Activated T-helper 9 cell treated with anti-CD3 and anti-CD28 coated beads, Interleukin-2, amount 50 U/mL, for 16 hours (primary cell): ENCODE data around the gene TMEM273.

Experiments used
- DNase-seq: peaks from one replicate; pipeline ENCODE4 v3.0.0-alpha.2; 2020; ENCODE audit warnings: low read depth

TMEM273 gene, protein sequence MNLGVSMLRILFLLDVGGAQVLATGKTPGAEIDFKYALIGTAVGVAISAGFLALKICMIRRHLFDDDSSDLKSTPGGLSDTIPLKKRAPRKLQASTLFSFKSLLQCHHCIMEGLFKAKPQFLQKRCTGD

DNA sequence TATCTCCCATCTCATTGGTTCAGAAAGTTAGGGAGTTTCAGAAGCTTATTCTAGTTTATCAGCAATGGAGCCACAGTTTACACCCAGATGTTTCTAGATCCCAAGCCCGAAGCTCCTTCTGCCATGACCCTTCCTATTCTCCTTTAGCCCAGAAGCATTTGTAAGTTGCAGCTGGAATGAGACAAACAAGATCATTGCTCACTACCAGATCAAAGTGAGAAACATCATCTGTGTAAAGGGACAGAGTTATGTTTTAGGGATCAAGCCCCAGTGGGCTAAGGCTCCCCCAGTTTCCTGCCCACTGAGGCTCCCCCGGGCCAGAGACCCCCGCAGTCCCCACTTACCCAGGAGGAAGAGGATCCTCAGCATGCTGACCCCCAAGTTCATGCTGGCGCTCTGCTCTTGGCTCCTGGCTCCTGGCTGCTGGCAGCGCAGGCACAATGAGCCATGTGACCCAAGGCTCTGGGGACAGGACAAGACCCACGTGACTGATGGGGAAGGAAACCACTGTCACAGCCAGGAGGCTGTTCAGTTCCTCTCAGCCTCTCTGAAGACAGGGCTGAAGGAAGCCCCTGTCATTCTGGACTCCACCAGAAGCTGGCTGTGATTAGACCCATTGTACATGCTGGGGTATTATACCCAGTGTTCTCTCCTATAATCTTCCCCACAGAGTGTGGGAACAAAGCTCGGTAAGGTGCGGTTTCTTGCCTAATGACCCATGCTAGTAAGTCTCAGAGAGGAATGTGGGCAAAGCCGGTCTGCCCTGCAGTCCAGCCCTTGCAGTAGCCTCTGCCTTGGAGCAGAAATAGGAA lies at the start of gene TMEM273:
Gene TMEM273, minus strand, starts transcription at position 442 of the 812 bp plus-strand sequence. Its CDS starts 55 bp downstream, at position 387.
- DNase-seq = no peak

DNA sequence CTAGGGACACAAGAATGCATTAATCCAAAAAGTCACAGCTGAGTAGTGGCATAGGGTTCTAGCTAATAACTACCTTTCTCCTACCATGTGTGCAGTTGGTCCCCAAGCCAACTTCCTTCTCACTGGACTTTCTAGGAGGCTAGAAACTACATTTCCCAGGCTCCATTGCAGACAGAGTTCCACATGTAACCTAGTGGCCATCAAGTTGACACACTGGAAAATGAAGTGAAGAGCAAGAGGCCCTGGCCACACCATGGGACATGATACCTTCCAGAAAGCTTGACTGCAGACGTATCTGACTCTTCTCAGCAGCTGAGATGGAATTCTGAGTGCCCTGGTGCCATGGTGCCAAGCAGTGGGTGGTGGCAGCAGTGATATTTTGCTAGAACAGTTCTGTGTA lies 49.8 kb upstream of the TMEM273 start:
- no peak for DNase-seq

GRCh38 chr10:49235392-49235791 lies 47.2 kb upstream of the TMEM273 start:
- no peak for DNase-seq

GRCh38 chr10:49231086-49231820 lies 43.1 kb upstream of the TMEM273 start:
- no peak for DNase-seq

DNA sequence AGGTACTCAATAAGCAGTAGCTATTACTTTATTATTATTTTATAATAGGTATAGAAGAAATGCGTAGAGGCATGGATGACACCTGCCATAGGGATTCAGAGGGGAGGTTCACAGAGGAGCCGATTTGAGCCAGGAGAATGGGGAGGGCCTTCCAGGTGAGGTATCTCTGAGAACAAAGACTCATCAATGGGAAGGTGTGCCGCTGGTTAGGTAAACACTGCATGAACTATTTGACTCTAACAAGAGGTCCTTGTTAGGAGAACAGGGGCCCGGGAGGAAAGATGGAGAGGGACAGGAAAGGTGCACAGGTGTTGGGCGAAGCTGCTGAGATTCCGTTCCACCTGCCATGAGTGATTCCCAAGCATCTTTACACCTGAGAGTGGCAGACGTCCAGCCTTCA lies 41.8 kb upstream of the TMEM273 start:
- no peak for DNase-seq

DNA sequence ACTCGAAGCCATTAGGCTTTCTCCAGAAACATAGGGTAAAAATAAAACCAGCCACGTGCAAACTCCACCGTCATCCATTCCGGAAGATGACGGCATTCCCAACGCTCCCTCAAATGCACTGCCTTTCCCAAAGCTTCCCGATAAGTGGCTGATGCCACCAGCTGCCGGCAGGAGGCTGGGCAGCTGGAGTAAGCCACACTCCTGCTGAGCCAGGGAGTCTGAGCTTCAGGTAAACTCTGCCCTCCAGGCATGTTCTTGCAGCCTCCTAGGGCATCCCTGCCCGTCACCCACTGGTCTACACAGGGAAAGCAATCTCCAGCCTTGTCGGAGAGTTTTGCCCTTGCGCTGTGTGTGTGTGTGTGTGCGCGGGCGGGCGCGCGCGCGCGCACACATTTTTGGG lies 40.5 kb upstream of the TMEM273 start:
- DNase-seq = no peak

DNA sequence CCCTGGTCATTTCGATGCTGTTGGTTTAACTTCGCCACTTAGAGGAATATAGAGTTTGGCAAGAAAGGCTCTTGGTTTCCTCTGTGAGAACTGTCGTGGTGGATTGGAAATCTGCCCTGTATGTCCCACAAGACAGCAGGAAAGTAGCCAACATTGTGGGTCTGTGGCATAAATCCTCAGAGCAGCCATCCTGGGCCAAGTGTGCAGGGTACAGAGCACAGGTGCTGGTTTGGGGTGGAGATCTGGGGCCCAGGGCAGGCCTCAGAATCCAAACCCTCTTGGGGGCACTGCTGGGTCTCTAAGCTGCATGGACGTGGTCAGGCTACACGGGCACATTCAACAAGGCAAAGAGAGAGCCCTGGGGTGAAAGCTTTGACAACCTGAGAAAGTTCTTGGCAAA lies 39.2 kb upstream of the TMEM273 start:
- DNase-seq = no peak

- no peak for DNase-seq
Observed at GRCh38 chr10:49226594-49226993, 38.4 kb upstream of the TMEM273 start.

DNA sequence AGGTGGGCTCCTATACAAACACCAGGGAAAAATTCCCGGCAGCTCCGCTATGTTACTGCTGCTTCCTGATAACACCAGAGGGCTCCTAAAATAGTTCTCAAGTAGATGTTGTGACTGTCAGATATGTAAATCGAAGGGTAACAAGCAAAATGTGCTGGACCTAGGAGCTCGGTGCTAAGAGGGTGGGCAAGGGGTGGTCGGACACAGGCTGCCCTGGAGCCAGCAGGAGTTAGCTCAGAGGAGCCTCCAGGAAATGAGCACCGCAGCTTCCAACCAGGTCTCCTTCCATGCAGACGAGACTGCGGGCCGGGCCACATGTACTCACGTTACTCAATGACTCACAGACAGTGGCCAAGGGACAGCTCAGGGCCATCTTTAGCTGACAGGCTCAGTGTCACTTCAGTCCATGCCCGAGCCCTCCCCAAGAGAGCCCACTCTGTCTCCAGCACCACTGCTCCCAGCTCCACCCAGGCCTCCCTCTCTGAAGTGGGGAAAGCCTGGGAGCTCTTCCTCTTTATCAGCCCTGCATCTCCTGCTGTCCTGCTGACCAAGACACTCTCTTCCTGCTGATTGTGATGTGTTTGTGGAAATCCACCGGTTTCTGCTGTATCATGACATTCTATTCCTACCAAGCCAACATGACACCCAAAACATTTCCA lies 37.2 kb upstream of the TMEM273 start:
- no peak for DNase-seq

GRCh38 chr10:49223205-49223604 lies 35.0 kb upstream of the TMEM273 start:
- no peak for DNase-seq

DNA sequence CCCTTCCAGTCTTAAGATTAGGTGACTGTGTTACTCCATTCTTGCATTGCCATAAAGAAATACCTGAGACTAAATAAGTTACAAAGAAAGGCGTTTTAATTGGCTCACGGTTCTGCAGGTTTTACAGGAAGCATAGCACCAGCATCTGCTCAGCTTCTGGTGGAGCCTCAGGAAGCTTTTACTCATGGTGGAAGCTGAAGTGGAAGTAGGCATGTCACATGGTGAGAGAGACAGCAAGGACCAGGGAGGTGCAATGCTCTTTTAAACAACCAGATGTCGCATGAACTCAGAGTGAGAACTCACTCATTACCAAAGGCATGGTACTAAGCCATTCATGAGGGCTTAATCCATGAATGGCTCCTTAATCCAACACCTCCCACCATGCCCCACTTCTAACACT lies 34.0 kb upstream of the TMEM273 start:
- DNase-seq = no peak

DNA sequence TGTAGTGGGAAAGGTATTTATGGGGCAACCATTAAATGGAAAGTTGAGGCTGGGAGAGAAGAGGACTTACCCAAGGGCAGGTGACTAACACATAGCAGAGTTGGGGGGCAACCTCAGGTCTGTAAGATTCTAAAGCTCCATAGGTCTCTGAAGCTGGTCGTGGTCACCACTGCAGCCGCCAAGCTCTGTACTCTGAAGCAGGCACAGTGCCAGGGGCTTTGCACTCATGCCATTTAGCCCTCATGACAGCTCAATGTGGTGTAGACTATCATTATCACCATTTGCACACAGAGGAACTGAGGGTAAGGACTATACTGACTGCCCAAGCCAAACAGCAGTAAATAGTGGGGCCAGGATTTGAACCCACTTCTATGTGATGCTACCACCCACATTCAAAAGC lies 32.5 kb upstream of the TMEM273 start:
- DNase-seq = no peak

DNA sequence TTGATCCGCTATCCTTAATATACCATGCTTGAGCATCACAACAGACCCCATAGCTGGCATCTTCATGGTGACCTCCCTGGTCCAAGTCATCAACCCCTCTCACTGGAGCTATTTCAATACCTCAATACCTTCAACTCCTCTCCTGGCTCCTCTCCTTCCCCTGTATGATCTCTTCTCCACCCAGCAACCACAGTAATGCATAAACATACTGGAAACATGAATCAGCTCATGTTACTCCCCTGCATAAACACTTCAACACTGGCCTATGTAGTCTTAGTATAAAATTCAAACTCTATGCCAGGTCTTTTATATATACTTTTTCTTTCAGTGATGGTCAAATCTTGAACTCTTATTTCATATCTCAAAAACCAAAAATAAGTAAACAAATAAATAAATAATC lies 31.8 kb upstream of the TMEM273 start:
- DNase-seq = no peak

GRCh38 chr10:49219248-49219647 lies 31.1 kb upstream of the TMEM273 start:
- no peak for DNase-seq

DNA sequence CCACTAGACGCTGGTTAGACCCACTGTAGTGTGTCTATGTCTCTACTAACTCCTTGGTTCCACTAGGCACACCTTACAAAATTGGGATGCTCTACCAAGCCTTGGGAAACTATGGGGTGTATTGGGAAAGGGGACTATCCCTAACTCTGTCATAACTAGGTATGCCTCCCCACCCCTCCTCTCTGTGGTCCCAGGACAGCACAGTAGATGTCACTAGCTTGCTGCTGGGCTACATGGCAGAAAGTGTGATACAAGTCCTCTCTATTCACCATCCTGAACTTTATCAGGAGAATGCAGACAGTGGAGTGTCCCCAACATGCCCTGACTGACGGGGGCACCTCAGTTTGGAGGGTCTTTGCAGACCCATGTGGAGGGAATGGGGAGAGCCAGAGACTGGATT lies 30.3 kb upstream of the TMEM273 start:
- DNase-seq = no peak

DNA sequence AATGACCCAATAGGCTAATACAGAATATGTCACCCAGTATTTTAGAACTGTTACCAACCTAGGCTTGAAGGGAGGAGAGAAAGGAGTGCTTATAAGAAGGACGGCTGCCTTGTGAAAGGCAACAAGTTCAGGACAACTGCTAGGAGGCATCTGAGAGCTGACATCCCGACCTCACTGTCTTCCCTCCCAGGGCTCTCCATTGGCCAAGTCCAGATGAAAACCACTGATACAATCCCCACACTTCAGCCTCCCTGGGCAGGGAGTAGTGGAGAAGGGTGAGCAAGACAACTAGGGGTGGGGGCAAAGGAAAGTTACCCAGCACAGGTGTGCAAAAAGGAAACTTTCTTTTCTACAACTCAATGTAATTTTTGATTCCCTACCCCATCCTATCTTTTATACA lies 29.5 kb upstream of the TMEM273 start:
- DNase-seq = no peak

- no peak for DNase-seq
Observed at GRCh38 chr10:49213211-49213610, 25.0 kb upstream of the TMEM273 start.

- no peak for DNase-seq
Observed at GRCh38 chr10:49212783-49213182, 24.6 kb upstream of the TMEM273 start.

GRCh38 chr10:49212076-49212475 lies 23.9 kb upstream of the TMEM273 start:
- no peak for DNase-seq

DNA sequence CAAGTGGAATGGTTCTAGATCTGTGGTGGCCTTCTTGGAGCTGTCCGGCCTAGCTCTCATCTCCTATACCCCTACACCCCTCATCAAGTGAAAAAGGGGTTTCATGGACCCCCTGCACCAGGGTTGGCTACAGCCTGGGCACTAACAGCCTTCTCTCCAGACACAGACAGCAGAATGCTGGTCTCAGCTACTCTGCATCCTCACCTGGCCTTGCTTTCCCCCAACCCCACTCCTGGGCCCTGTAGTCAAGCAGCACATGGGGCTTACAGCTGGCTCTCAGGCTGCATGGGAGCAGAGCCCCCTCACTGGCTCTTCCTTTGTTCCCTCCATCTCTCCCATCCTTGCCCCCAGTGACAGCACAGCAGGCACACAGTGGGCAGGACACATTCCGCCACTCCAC lies 20.8 kb upstream of the TMEM273 start:
- DNase-seq = no peak

GRCh38 chr10:49207936-49208487 lies 19.8 kb upstream of the TMEM273 start:
- no peak for DNase-seq

GRCh38 chr10:49207113-49207512 lies 18.9 kb upstream of the TMEM273 start:
- DNase-seq = no peak
